A673 (cell line): Measurements from ENCODE around the gene SPDEF. TPM values are rescaled to one million over a fixed set of nuclear protein-coding genes. Genes with fewer than 3 reads are reported as not detected.

Experiments used
- BruUV-seq: library from RNA; stranded (reverse); fragments of 400-500 nt; replicated peaks from 2 replicates; lab custom pipeline; 2021; lab: Mats Ljungman, UMichigan
- CTCF ChIA-PET: fragments of 300-600 bp; sonication (Branson Sonifier 250); formaldehyde crosslinking; loops from one replicate; lab custom pipeline; 2022; ENCODE audit warnings: antibody characterized with exemption; lab: Charles Lee
- POLR2A ChIA-PET: fragments of 300-600 bp; sonication (Branson Sonifier 250); formaldehyde crosslinking; loops from one replicate; lab custom pipeline; 2022; ENCODE audit warnings: antibody characterized with exemption; ENCODE audit not compliant: low non-redundant PET; lab: Charles Lee
- DNase-seq: peaks from one replicate; pipeline ENCODE4 v3.0.0-alpha.2; 2015; ENCODE audit warnings: low spot score
- H3K27ac ChIP-seq: fragments of 200-600 bp; sonication (generic); 2 replicates; pipeline ENCODE4 v1.5.1; 2016; ENCODE audit warnings: mixed run types, low read depth, mild to moderate bottlenecking, mixed read lengths, antibody characterized with exemption, low read length; ENCODE audit not compliant: poor library complexity, severe bottlenecking
- H3K27me3 ChIP-seq: fragments of 200-600 bp; sonication (generic); replicated peaks from 2 replicates; pipeline ENCODE4 v1.6.1; 2017; ENCODE audit warnings: mixed run types, low read depth, mild to moderate bottlenecking, mixed read lengths, antibody characterized with exemption, low read length; ENCODE audit not compliant: insufficient read depth, poor library complexity
- H3K36me3 ChIP-seq: fragments of 200-600 bp; sonication (generic); 2 replicates; pipeline ENCODE4 v1.6.1; 2016; ENCODE audit warnings: mixed run types, mild to moderate bottlenecking, mixed read lengths, antibody characterized with exemption, low read length; ENCODE audit not compliant: insufficient read depth, poor library complexity, severe bottlenecking
- H3K4me1 ChIP-seq: fragments of 200-600 bp; sonication (generic); 2 replicates; pipeline ENCODE4 v1.6.1; 2017; ENCODE audit warnings: mixed run types, mild to moderate bottlenecking, mixed read lengths, antibody characterized with exemption, low read length; ENCODE audit not compliant: insufficient read depth, poor library complexity, severe bottlenecking
- H3K4me3 ChIP-seq: fragments of 200-600 bp; sonication (generic); 2 replicates; pipeline ENCODE4 v1.5.1; 2016; ENCODE audit warnings: low read depth, mixed run types, mild to moderate bottlenecking, mixed read lengths, low read length; ENCODE audit not compliant: poor library complexity, severe bottlenecking
- H3K9me3 ChIP-seq: fragments of 200-600 bp; sonication (generic); 2 replicates; pipeline ENCODE4 v1.6.1; 2016; ENCODE audit warnings: mixed run types, low read depth, mild to moderate bottlenecking, mixed read lengths, antibody characterized with exemption, low read length; ENCODE audit not compliant: poor library complexity, severe bottlenecking
- EZH2 ChIP-seq: fragments of 200-600 bp; sonication (generic); IDR thresholded peaks from 2 replicates; pipeline ENCODE4 v1.6.1; 2017; ENCODE audit warnings: borderline replicate concordance, low read depth, mild to moderate bottlenecking, mixed read lengths, antibody characterized with exemption, low read length; ENCODE audit not compliant: poor library complexity, severe bottlenecking
- intact Hi-C: fragments of 100-400 bp; cut with micrococcal nuclease; formaldehyde crosslinking; loops from one replicate; pipeline ENCODE4 v1.10.0; 2022; ENCODE audit not compliant: unreplicated experiment
- total RNA-seq: library from RNA; stranded (reverse); gene quantifications from 2 replicates; pipeline ENCODE4 v1.2.3, GENCODE V29; 2021
- TF ChIP-seq, protein P1 (sequence below): fragments of 300-800, 200-600 bp; sonication (generic); conservative IDR thresholded peaks from 2 replicates; pipeline ENCODE4 v1.5.1; 2017; ENCODE audit warnings: low read depth, mild to moderate bottlenecking, antibody characterized with exemption, low read length, moderate library complexity, mixed read lengths

The SPDEF gene
- total RNA-seq, 1 experiment from 2014 or later, result not detected

DNA sequence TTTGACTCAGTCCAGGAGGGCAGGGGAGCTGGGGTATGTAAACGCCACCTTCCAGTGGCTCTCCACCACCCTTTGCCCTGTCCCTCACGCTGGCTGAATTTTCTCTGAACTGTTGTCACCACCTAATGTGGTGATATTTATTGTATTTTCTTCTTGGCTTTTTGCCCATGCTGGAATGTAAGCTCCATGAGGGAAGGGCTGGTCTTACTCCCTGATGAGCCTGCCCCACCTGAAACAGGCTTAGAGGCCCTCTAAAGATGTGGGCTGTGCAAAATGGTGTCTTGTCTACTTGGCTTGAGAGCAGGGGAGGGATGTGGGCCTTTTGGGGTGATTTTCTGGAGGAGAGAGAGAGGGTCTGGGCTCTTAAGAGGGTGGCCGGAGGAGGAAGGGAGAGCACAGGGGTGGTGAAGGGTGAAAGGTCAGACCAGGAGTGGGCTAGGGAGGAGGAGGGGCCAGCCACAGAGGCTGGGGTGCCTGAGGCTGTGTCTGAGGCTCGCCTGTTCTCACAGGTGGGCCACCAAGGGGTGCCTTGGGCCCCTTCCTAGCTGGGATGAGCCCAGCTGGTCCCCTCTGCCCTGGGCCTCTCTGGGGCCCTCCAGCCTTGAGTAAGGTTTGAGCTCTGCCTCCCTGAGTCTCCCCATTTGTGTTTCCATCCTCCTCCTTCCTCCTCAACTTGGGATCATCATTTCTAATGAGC is 37.3 kb downstream of the SPDEF start:
- ChIA-PET CTCF (no interaction called here), POLR2A (no interaction called here)

DNA sequence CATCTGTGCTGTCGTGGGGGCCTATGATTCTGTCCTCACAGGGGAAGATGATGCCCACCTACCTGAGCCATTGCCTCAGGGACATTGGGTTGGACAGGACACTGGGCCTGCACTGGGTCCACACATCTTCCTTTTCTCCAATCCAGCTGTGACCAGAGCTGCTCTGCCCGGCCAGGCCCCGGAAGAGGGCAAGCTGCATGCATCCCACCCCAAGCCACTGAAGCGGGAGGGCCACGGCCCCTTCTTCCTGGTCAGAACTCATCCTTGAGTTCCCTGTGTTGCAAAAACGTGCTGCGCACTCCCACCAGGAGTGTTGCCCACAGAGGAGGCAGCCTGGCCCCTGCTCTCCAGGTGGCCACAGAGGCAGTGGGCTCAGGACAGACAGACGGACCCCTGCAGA is 38.2 kb downstream of the SPDEF start:
- BruUV-seq, result no TSS peak
- H3K4me1 ChIP-seq, result no peaks in the 10 kb centered on the region
- no peak overlapping the region for H3K27ac ChIP-seq
- no peak for TF ChIP-seq EZH2
- TF ChIP-seq, protein P1, sequence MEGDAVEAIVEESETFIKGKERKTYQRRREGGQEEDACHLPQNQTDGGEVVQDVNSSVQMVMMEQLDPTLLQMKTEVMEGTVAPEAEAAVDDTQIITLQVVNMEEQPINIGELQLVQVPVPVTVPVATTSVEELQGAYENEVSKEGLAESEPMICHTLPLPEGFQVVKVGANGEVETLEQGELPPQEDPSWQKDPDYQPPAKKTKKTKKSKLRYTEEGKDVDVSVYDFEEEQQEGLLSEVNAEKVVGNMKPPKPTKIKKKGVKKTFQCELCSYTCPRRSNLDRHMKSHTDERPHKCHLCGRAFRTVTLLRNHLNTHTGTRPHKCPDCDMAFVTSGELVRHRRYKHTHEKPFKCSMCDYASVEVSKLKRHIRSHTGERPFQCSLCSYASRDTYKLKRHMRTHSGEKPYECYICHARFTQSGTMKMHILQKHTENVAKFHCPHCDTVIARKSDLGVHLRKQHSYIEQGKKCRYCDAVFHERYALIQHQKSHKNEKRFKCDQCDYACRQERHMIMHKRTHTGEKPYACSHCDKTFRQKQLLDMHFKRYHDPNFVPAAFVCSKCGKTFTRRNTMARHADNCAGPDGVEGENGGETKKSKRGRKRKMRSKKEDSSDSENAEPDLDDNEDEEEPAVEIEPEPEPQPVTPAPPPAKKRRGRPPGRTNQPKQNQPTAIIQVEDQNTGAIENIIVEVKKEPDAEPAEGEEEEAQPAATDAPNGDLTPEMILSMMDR, result no peak
- no peaks in the 10 kb centered on the region for H3K36me3 ChIP-seq
- H3K27me3 ChIP-seq, result no peaks in the 10 kb centered on the region
- H3K4me3 ChIP-seq, result no peak overlapping the region
- ChIA-PET POLR2A (no interaction called here), CTCF (no interaction called here)
- no peak for DNase-seq
- H3K9me3 ChIP-seq, result no peaks in the 10 kb centered on the region
- intact Hi-C loops, result no loop called here

More for the DNA sequence above, 37.3 kb downstream of the SPDEF start:
- Histone ChIP-seq H3K4me1 (no peaks in the 10 kb centered on the region), H3K27me3 (no peaks in the 10 kb centered on the region), H3K4me3 (no peak overlapping the region), H3K27ac (no peak overlapping the region), H3K36me3 (no peaks in the 10 kb centered on the region), H3K9me3 (no peaks in the 10 kb centered on the region)
- no peak for DNase-seq
- TF ChIP-seq, protein P1, result no peak
- TF ChIP-seq EZH2, result no peak
- no TSS peak for BruUV-seq
- intact Hi-C loops, result no loop called here

DNA sequence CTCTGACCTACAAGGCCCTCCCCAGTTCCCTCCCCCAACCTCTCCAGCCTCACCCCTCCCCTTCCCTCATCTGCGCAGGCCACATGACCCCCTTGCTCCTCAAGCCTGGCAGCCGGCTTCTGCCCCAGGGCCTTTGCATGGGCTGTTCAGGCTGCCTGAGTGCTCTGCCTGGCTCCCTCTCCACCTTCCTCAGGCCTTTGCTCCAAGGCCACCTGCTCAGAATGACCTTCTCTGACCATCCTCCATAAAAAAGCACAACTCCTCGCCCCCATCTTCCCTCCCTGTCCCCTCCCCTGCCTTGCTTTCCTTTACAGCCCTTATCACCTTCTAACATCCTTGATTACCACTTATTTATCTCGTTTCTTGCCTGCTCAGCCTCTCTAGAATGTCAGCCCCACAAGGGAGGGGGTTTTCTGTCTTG is 38.7 kb downstream of the SPDEF start:
- intact Hi-C loops, result no loop called here

More for the DNA sequence above, 38.7 kb downstream of the SPDEF start:
- BruUV-seq, result no TSS peak
- TF ChIP-seq, protein P1, result no peak
- TF ChIP-seq EZH2, result no peak
- H3K27ac ChIP-seq, result no peak overlapping the region
- H3K4me1 ChIP-seq, result no peaks in the 10 kb centered on the region
- DNase-seq, result no peak
- H3K4me3 ChIP-seq, result no peak overlapping the region
- H3K36me3 ChIP-seq, result no peaks in the 10 kb centered on the region
- H3K9me3 ChIP-seq, result no peaks in the 10 kb centered on the region
- no peaks in the 10 kb centered on the region for H3K27me3 ChIP-seq
- ChIA-PET CTCF (no interaction called here), POLR2A (no interaction called here)
